Measurements from ENCODE around the gene SRPK2. TPM values are rescaled to one million over a fixed set of nuclear protein-coding genes. Genes with fewer than 3 reads are reported as not detected.
"Not testable (repeated sequence)": the region's sequence is repeated elsewhere in the genome, so short reads cannot be mapped to it uniquely, and the experiment has no call there.

Gene SRPK2
- total RNA-seq, 1 donor from 2014 or later: 28.8 TPM

- intact Hi-C loops (cut with DNase I): no loop called here
- ATAC-seq (ENCODE audit: poor library complexity): no peak
- no peak for DNase-seq
These were observed 104.7 kb downstream of the SRPK2 start for GRCh38 chr7:105284014-105284413.

GRCh38 chr7:105281966-105282365 is 106.8 kb downstream of the SRPK2 start:
- intact Hi-C loops (cut with DNase I): no loop called here
- DNase-seq (no peak), ATAC-seq (ENCODE audit: poor library complexity) (no peak)

GRCh38 chr7:105279688-105280007 is 109.1 kb downstream of the SRPK2 start:
- ATAC-seq (ENCODE audit: poor library complexity) (no peak), DNase-seq (no peak)
- intact Hi-C loops (cut with DNase I): no loop called here

- no peak for ATAC-seq (ENCODE audit: poor library complexity)
- no peak for DNase-seq
- intact Hi-C loops (cut with DNase I): no loop called here
These were observed 109.6 kb downstream of the SRPK2 start for GRCh38 chr7:105278973-105279687.

GRCh38 chr7:105278565-105278964 is 110.2 kb downstream of the SRPK2 start:
- ATAC-seq (ENCODE audit: poor library complexity): no peak
- no peak for DNase-seq
- intact Hi-C loops (cut with DNase I): no loop called here

GRCh38 chr7:105277341-105277740 is 111.4 kb downstream of the SRPK2 start:
- DNase-seq (no peak), ATAC-seq (ENCODE audit: poor library complexity) (no peak)
- intact Hi-C loops (cut with DNase I): no loop called here

GRCh38 chr7:105270117-105270516 is 118.6 kb downstream of the SRPK2 start:
- ATAC-seq (ENCODE audit: poor library complexity) (no peak), DNase-seq (no peak)
- intact Hi-C loops (cut with DNase I): no loop called here

GRCh38 chr7:105269397-105269796 is 119.3 kb downstream of the SRPK2 start:
- peak; percentile 67 for ATAC-seq (ENCODE audit: poor library complexity)
- intact Hi-C loops (cut with DNase I): no loop called here
- DNase-seq: no peak

GRCh38 chr7:105268511-105269392 is 120.0 kb downstream of the SRPK2 start:
- ATAC-seq (ENCODE audit: poor library complexity): peak; percentile 96
- no peak for DNase-seq
- intact Hi-C loops (cut with DNase I): no loop called here

- no peak for DNase-seq
- intact Hi-C loops (cut with DNase I): no loop called here
These were observed 120.7 kb downstream of the SRPK2 start for GRCh38 chr7:105268056-105268455.

GRCh38 chr7:105267244-105267643 is 121.5 kb downstream of the SRPK2 start:
- DNase-seq: no peak
- ATAC-seq (ENCODE audit: poor library complexity): no peak
- intact Hi-C loops (cut with DNase I): no loop called here

More at GRCh38 chr7:105268056-105268455, 120.7 kb downstream of the SRPK2 start:
- peak; percentile 44 for ATAC-seq (ENCODE audit: poor library complexity)

- intact Hi-C loops (cut with DNase I): no loop called here
- ATAC-seq (ENCODE audit: poor library complexity): no peak
These were observed 124.0 kb downstream of the SRPK2 start for GRCh38 chr7:105264707-105265106.

GRCh38 chr7:105261689-105262088 is 127.0 kb downstream of the SRPK2 start:
- DNase-seq (no peak), ATAC-seq (ENCODE audit: poor library complexity) (no peak)
- intact Hi-C loops (cut with DNase I): no loop called here

More at GRCh38 chr7:105264707-105265106, 124.0 kb downstream of the SRPK2 start:
- no peak for DNase-seq

GRCh38 chr7:105260201-105260871 is 128.4 kb downstream of the SRPK2 start:
- ATAC-seq (ENCODE audit: poor library complexity); intact Hi-C loops (cut with DNase I); DNase-seq: not testable (repeated sequence)

- DNase-seq; ATAC-seq (ENCODE audit: poor library complexity); intact Hi-C loops (cut with DNase I): not testable (repeated sequence)
These were observed 129.8 kb downstream of the SRPK2 start for GRCh38 chr7:105258919-105259318.

GRCh38 chr7:105257338-105257737 is 131.4 kb downstream of the SRPK2 start:
- DNase-seq (no peak), ATAC-seq (ENCODE audit: poor library complexity) (no peak)
- intact Hi-C loops (cut with DNase I): no loop called here

- intact Hi-C loops (cut with DNase I): no loop called here
These were observed 131.9 kb downstream of the SRPK2 start for GRCh38 chr7:105256761-105257231.

GRCh38 chr7:105250706-105251105 is 138.0 kb downstream of the SRPK2 start:
- intact Hi-C loops (cut with DNase I): no loop called here
- ATAC-seq (ENCODE audit: poor library complexity) (no peak), DNase-seq (no peak)

More at GRCh38 chr7:105256761-105257231, 131.9 kb downstream of the SRPK2 start:
- no peak for ATAC-seq (ENCODE audit: poor library complexity)
- no peak for DNase-seq

GRCh38 chr7:105250239-105250638 is 138.5 kb downstream of the SRPK2 start:
- DNase-seq (no peak), ATAC-seq (ENCODE audit: poor library complexity) (no peak)
- intact Hi-C loops (cut with DNase I): no loop called here
